GM12873 (cell line): ENCODE measurements around the gene ZNF578.

Source experiments
- CTCF ChIP-seq: IDR thresholded peaks from 2 replicates; pipeline ENCODE4 v1.5.1; 2012; ENCODE audit warnings: low read depth, mild to moderate bottlenecking, moderate library complexity, low read length, control low read depth; ENCODE audit not compliant: insufficient read depth; ENCODE audit errors: missing control alignments

The ZNF578 gene

GRCh38 chr19:52554216-52554971 is 101.0 kb downstream of the ZNF578 start:
- TF ChIP-seq CTCF, result no peak

- TF ChIP-seq CTCF, result no peak
These were observed 104.1 kb downstream of the ZNF578 start for GRCh38 chr19:52557231-52557995.
